HG03108 (cell line): ENCODE data around the gene NDUFB6.
"Not testable (repeated sequence)": the region's sequence is repeated elsewhere in the genome, so short reads cannot be mapped to it uniquely, and the experiment has no call there.

Source experiments
- ATAC-seq: cut with Tn5 transposase; IDR thresholded peaks from one replicate; pipeline ENCODE4 v1.9.1; 2021; ENCODE audit warnings: moderate library complexity; ENCODE audit not compliant: unreplicated experiment

NDUFB6 gene

DNA sequence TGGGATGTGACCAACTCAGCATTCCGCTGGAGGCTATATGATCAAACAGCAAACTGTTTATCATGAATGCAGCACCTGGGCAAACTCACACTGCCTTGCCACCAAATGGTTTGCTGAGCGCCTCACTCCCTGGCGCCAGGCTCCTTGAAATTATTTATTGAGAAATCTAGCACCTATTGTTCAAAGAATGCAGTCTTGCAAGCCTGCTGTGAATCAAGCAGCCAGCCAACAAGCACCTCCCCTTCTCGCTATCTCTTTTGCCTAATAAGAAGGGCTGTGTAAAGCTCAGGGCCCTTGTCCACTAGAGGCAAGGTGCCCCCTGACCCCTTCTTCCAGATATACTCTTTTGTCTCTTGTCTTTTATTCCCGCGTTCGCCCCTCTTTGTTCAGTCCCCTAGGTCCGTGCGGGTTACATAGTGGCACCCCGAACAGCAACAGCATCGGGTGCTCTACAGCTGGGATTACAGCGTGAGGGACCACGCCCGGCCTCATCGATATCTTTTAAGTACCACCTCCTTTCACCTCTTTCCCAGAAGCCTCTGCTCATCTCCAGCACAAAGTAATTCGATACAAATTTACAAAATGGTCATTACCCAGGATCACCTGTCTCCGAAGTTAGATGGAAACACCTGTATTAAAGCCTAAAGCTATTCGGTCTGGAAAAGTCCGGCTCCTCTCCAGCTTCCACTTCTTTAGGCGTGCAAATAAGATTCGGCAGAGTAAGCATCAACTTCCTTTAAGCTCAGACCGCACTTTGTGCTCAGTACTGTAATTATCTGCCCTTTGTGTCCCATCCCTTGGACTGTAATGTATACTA, 47.9 kb downstream of the NDUFB6 start:
- no peak for ATAC-seq

- ATAC-seq, result not testable (repeated sequence)
Measured at GRCh38 chr9:32524558-32524891, 48.4 kb downstream of the NDUFB6 start.

- ATAC-seq, result no peak
Measured at GRCh38 chr9:32523910-32524309, 49.0 kb downstream of the NDUFB6 start.

GRCh38 chr9:32518276-32518675, 54.7 kb downstream of the NDUFB6 start:
- ATAC-seq, result no peak

GRCh38 chr9:32516241-32516640, 56.7 kb downstream of the NDUFB6 start:
- ATAC-seq, result no peak

DNA sequence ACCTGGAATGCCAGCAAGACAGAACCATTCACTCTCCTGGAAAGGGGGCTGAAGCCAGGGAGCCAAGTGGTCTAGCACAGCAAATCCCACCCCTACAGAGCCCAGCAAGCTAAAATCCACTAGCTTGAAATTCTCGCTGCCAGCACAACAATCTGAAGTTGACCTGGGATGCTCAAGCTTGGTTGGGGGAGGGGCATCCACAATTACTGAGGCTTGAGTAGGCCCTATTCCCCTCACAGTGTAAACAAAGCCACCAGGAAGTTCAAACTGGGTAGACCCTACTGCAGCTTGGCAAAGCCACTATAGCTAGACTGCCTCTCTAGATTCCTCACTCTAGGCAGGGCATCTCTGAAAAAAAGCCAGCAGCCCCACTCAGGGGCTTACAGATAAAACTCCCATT, 64.2 kb downstream of the NDUFB6 start:
- ATAC-seq, result no peak

DNA sequence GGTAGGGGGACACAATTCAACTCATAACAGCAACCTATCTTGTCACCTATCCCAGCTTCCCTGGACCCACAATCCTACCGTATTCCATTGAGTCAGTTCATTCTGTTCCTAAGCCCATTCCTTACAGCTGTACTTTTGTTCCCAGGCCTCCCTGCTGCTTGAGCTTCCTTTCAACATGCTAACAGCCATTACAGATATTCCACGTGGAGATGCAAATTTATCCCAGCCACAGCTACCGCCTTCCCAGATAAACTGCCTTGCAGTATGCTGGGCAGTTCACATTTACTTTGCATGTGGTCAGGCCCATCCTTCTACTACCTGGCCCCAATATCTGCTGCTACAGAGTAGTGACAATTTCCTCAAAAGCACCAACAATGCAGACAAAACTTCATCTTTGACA, 70.0 kb downstream of the NDUFB6 start:
- no peak for ATAC-seq
